Gastrocnemius medialis (tissue), 4 donors: ENCODE measurements around the gene XRCC6. TPM values are rescaled to one million over a fixed set of nuclear protein-coding genes. Genes with fewer than 3 reads are reported as not detected.
"Not testable (repeated sequence)": the region's sequence is repeated elsewhere in the genome, so short reads cannot be mapped to it uniquely, and the experiment has no call there.

Experiments used
- ATAC-seq, 2 donors: fragments of 150-250 bp; one replicate each; pipeline ENCODE4 v1.9.1; 2016
- DNase-seq, 2 donors: peaks; one replicate each; pipeline ENCODE4 v3.0.0-alpha.2; 2019
- H3K27ac ChIP-seq, 4 donors: fragments of 200-600 bp; sonication (generic); 1 replicate in 1 of 4; 2 replicates in 3 of 4; pipeline ENCODE4 v1.5.1; 2016 to 2018; ENCODE audit warnings: mild to moderate bottlenecking in 2 of 4, moderate library complexity in 1 of 4
- H3K27me3 ChIP-seq, 3 donors: fragments of 200-600 bp; sonication (generic) in 2 of 3; 1 replicate in 1 of 3; 2 replicates in 2 of 3; pipeline versions ENCODE4 v1.5.1 to v1.6.0; 2016 to 2019; ENCODE audit warnings: mild to moderate bottlenecking in 1 of 3, moderate library complexity in 1 of 3
- H3K36me3 ChIP-seq, 2 donors: fragments of 200-600 bp; sonication (generic) in 1 of 2; one replicate each; pipeline ENCODE4 v1.5.1; 2017 to 2018
- H3K4me1 ChIP-seq, 2 donors: fragments of 200-600 bp; sonication (generic) in 1 of 2; one replicate each; pipeline ENCODE4 v1.5.1; 2016 to 2017; ENCODE audit warnings: mild to moderate bottlenecking in 2 of 2
- H3K4me3 ChIP-seq, 4 donors: fragments of 200-600 bp; sonication (generic) in 3 of 4; 1 replicate in 1 of 4; 2 replicates in 3 of 4; pipeline ENCODE4 v1.5.1; 2016 to 2019; ENCODE audit warnings: mild to moderate bottlenecking in 2 of 4
- H3K9me3 ChIP-seq, 3 donors: fragments of 200-600 bp; sonication (generic) in 2 of 3; 1 replicate in 1 of 3; 2 replicates in 2 of 3; pipeline ENCODE4 v1.5.1; 2016 to 2019
- POLR2A ChIP-seq, 2 donors: fragments of 450-650 bp; IDR thresholded peaks; one replicate each; pipeline ENCODE4 v1.6.1; 2017; ENCODE audit warnings: antibody characterized with exemption in 2 of 2, mild to moderate bottlenecking in 2 of 2, moderate library complexity in 2 of 2
- in situ Hi-C, 4 donors: fragments of 200-750 bp; cut with MboI; loops; one replicate each; pipeline versions ENCODE4 v1.15.0 to v1.8.0; 2017; ENCODE audit warnings: low sequenced_read_pairs in 4 of 4
- intact Hi-C: fragments of 100-400 bp; cut with DNase I; formaldehyde crosslinking; loops from one replicate; pipeline ENCODE4 v1.15.1; 2023; ENCODE audit warnings: low total_unique reads
- total RNA-seq, 4 donors: library from RNA; depleted of rRNA; stranded (reverse); fragments of >200 nt; gene quantifications; one replicate each; pipeline versions ENCODE4 v1.1.0 to v1.2.3, GENCODE V29; 2016
- TF ChIP-seq, protein P1 (sequence below), 5 experiments: fragments of 450-650 bp in 3 of 5; fragments of 200-600 bp in 2 of 5; sonication (generic) in 2 of 5; IDR thresholded peaks in 4 of 5; conservative IDR thresholded peaks in 1 of 5; 1 replicate in 4 of 5; 2 replicates in 1 of 5; pipeline ENCODE4 v1.5.1; 2016 to 2019; ENCODE audit warnings: antibody characterized with exemption in 5 of 5, mild to moderate bottlenecking in 3 of 5, moderate library complexity in 3 of 5

Gene XRCC6
- total RNA-seq, 4 donors from 2014 or later = 220 to 285 (median 278) TPM

DNA sequence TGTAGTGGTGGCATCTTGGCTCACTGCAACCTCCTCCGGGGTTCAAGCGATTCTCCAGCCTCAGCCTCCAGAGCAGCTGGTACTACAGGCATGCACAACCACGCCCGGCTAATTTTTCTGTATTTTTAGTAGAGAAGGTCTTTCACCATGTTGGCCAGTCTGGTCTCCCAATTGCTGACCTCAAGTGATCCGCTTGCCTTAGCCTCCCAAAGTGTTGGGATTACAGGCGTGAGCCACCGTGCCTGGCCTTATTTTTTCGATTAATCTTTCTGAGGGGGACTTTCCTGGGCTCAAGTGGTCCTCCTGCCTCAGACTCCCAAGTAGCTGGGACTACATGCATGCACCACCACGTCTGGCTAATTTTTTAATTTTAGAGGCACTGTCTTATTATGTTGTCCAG, 62.0 kb downstream of the XRCC6 start:
- DNase-seq = no peak
- no peaks in the 10 kb centered on the region for H3K27me3 ChIP-seq
- H3K4me1 ChIP-seq = peaks cover 15 to 16% of the 10 kb centered on the region in 2 donors
- ATAC-seq = no peak
- no peaks in the 10 kb centered on the region for H3K9me3 ChIP-seq
- in situ Hi-C loops = no loop called here
- intact Hi-C loops = no loop called here
- TF ChIP-seq, protein P1, sequence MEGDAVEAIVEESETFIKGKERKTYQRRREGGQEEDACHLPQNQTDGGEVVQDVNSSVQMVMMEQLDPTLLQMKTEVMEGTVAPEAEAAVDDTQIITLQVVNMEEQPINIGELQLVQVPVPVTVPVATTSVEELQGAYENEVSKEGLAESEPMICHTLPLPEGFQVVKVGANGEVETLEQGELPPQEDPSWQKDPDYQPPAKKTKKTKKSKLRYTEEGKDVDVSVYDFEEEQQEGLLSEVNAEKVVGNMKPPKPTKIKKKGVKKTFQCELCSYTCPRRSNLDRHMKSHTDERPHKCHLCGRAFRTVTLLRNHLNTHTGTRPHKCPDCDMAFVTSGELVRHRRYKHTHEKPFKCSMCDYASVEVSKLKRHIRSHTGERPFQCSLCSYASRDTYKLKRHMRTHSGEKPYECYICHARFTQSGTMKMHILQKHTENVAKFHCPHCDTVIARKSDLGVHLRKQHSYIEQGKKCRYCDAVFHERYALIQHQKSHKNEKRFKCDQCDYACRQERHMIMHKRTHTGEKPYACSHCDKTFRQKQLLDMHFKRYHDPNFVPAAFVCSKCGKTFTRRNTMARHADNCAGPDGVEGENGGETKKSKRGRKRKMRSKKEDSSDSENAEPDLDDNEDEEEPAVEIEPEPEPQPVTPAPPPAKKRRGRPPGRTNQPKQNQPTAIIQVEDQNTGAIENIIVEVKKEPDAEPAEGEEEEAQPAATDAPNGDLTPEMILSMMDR (IDR thresholded peaks at IDR 0.05 in 4 of 5, conservative IDR thresholded peaks at IDR 0.05 in 1 of 5) = no peak
- no peak for TF ChIP-seq POLR2A (IDR thresholded peaks at IDR 0.05)
- H3K27ac ChIP-seq = peak overlapping the region; percentile 84 to 93 (median 91)
- H3K36me3 ChIP-seq = peaks cover 0 to 25% of the 10 kb centered on the region in 2 donors
- H3K4me3 ChIP-seq = peak overlapping the region; percentile 65 to 82 (median 73)

DNA sequence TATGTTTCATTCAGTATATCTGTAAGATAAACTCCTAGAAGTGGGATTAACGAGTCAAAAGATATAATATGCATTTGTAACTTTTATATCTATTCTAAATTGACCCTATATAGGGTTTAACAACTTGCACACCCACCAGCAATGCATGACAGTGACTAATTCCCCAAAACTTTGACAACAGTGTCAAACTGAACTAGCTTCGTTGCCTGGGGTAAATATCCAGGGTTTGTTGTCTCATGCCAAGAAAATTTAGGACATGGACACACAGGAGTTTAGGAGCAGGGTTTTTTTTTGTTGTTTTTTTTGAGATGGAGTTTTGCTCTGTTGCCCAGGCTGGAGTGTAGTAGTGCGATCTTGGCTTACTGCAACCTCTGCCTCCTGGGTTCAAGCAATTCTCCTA, 62.5 kb downstream of the XRCC6 start:
- peaks cover 15 to 16% of the 10 kb centered on the region in 2 donors for H3K4me1 ChIP-seq
- in situ Hi-C loops = no loop called here
- DNase-seq (no peak), ATAC-seq (no peak)
- peaks cover 0 to 19% of the 10 kb centered on the region in 2 donors for H3K36me3 ChIP-seq
- H3K27me3 ChIP-seq = no peaks in the 10 kb centered on the region
- TF ChIP-seq POLR2A (IDR thresholded peaks at IDR 0.05) = no peak
- TF ChIP-seq, protein P1 (IDR thresholded peaks at IDR 0.05 in 4 of 5, conservative IDR thresholded peaks at IDR 0.05 in 1 of 5) = no peak
- no peaks in the 10 kb centered on the region for H3K9me3 ChIP-seq
- H3K4me3 ChIP-seq = no peak overlapping the region
- intact Hi-C loops = no loop called here
- no peak overlapping the region for H3K27ac ChIP-seq

DNA sequence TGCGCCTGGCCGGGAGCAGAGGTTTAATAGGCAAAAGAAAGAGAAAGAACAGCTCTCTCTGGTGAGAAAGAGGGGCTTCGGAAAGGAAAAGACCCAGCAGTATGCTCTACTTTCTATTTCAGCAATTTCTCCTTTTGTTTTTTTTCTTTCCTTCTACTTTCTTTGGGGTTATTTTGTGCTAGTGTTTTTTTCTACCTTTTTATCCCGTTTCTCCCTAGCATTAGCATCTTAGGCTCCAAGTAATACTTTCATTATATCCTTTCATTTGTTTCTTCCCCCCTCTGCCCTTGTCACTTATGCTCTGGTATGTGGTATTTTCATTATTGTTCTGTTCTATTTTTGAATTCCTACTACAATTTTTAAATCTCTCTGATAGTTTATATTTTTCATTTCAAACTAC, 63.1 kb downstream of the XRCC6 start:
- TF ChIP-seq POLR2A (IDR thresholded peaks at IDR 0.05) = no peak
- TF ChIP-seq, protein P1 (IDR thresholded peaks at IDR 0.05 in 4 of 5, conservative IDR thresholded peaks at IDR 0.05 in 1 of 5) = no peak
- DNase-seq = no peak
- Histone ChIP-seq H3K36me3 (peaks cover 0 to 13% of the 10 kb centered on the region in 2 donors), H3K27me3 (no peaks in the 10 kb centered on the region), H3K27ac (no peak overlapping the region), H3K4me3 (no peak overlapping the region), H3K4me1 (peaks cover 15 to 16% of the 10 kb centered on the region in 2 donors), H3K9me3 (no peaks in the 10 kb centered on the region)
- intact Hi-C loops = no loop called here
- no peak for ATAC-seq
- in situ Hi-C loops = no loop called here

DNA sequence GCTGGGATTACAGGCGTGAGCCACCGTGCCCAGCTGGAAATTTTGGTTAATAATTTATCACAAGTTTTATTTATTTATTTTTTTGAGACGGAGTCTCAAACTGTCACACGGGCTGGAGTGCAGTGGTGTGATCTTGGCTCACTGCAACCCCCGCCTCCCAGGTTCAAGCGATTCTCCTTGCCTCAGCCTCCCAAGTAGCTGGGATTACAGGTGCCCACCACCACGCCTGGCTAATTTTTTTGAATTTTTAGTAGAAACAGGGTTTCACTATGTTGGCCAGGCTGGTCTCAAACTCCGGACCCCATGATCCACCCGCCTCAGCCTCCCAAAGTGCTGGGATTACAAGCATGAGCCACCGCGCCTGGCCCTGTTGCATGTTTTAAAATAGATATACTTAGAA, 65.8 kb downstream of the XRCC6 start:
- peak overlapping the region in 2 of 4 donors; percentile 92 to 93 for H3K4me3 ChIP-seq
- in situ Hi-C loops, H3K27me3 ChIP-seq, H3K27ac ChIP-seq, H3K36me3 ChIP-seq, DNase-seq, H3K9me3 ChIP-seq, ATAC-seq: not testable (repeated sequence)
- H3K4me1 ChIP-seq = peaks cover 10 to 14% of the 10 kb centered on the region in 2 donors
- intact Hi-C loops = loop anchor here (5.0 kb wide), 1 partner anchor 145 kb away; the partner anchor contains the start of gene SREBF2

DNA sequence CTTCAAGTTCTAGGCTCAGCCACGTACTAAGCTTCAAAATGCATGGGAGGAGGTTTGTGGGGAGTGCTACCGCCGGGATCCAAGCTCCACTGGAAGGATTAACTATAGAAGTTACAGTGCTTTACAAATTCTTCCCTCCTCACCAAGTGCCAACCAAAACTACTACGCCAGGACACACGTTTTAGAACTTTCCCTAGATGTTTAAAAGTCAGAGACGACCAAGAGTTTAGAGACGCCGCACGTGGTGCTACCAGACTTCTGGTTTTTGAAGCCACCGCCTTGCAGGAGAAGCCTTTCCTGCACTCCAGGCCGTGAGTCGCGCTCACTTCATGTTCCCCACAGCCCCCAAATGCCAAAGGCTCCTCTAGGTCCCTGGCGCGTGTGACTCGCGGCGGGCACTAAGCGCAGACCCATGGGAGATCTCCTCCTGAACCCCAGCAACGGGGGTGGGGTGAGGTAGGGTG, 66.8 kb downstream of the XRCC6 start:
- TF ChIP-seq, protein P1 (IDR thresholded peaks at IDR 0.05 in 4 of 5, conservative IDR thresholded peaks at IDR 0.05 in 1 of 5) = no peak
- TF ChIP-seq POLR2A (IDR thresholded peaks at IDR 0.05) = no peak
- in situ Hi-C loops (no loop called here), intact Hi-C loops (loop anchor here (1.0 to 5.0 kb wide), 3 partner anchors 22 to 393 kb away; partner anchors contain the start of gene SREBF2)
- peaks cover 10 to 14% of the 10 kb centered on the region in 2 donors for H3K4me1 ChIP-seq
- ATAC-seq (peak; percentile 19 to 43), DNase-seq (no peak)
- H3K27ac ChIP-seq = peak overlapping the region; percentile 92 to 97 (median 94)
- H3K4me3 ChIP-seq = peak overlapping the region; percentile 74 to 93 (median 84)
- H3K36me3 ChIP-seq = no peaks in the 10 kb centered on the region
- H3K9me3 ChIP-seq = no peaks in the 10 kb centered on the region
- no peaks in the 10 kb centered on the region for H3K27me3 ChIP-seq
